Stimulated activated CD8-positive, alpha-beta memory T cell treated with anti-CD3 and anti-CD28 coated beads, Interleukin-15, amount 100 ng/mL, for 24 hours (primary cell): ENCODE measurements around the gene GOLGA8B.
"Not testable (repeated sequence)": the region's sequence is repeated elsewhere in the genome, so short reads cannot be mapped to it uniquely, and the experiment has no call there.

Experiments
- DNase-seq: peaks from one replicate; pipeline ENCODE4 v3.0.0-alpha.2; 2020; ENCODE audit warnings: low read depth

The GOLGA8B gene

DNA sequence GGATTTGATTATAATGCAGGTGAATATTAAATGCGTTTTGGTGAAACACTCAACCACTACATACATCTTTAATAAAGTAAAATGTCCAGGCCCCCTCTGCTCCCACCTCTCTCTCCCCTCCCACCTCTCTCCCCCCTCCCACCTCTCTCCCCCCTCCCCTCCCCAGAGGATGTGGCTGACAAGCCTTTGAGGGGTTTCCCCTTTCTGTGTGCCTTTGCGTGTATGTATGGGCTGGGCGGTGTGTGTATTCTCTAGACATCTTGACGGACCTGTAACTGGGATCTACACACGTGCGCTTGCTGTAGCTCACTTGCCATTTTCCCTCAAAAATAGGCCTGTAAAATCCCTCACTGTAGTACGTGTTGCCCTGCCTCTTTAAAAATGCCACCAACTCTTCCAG, 28.3 kb downstream of the GOLGA8B start:
- not testable (repeated sequence) for DNase-seq

DNA sequence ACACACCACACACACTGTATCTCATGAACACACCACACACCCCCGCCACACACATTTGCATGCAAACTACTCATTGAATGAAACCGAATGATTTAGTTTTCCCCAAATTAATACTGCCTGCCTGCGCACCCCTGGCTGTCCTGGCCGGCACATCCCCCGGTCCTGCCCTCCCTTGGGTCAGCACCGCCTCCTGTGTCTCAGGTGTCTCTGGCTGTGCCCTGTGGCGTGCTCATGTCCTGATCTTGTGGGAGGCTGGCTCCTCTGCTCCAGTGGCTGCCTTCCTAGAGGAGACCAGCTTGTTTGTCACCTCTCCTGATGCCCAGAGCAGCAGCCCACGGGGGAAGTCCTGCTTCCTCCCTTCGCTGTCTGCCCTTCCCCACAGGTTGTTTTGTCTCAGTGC, 28.7 kb downstream of the GOLGA8B start:
- DNase-seq, result not testable (repeated sequence)

DNA sequence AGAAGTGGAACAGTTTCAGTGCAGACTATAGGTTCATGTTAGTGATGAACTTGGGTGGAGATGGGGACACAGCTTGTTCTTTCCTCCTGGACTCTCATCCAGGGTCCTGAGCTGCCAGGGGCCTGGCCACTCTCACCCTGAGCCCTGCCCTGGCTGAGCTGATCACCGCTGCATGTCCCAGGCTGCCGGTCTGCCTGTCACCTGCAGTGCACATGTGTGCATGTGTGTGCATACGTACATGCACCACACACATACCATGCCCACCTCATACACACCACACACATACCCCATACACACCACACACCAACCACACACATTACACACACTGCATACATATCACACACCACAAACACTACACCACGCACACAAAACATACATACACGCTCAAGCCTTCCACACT, 29.3 kb downstream of the GOLGA8B start:
- not testable (repeated sequence) for DNase-seq

DNA sequence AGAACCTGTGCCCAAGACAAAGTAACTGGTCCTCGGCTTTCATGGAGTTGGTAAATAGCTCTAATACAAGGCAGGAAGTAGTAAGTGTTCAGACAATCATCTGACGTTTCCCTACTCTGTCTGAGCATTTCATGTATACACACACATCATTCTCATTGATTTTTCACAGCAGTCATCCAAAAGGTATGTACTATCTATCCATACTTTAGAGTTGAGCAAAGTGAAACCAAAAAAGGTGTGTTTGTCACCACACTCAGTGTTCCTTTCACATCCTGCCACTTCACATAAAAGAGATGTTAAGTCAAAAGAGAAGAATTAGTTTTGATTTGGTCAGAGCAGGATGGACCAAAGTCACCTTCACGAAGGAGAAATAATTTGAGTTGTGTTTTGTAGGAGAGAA, 33.3 kb downstream of the GOLGA8B start:
- not testable (repeated sequence) for DNase-seq

DNA sequence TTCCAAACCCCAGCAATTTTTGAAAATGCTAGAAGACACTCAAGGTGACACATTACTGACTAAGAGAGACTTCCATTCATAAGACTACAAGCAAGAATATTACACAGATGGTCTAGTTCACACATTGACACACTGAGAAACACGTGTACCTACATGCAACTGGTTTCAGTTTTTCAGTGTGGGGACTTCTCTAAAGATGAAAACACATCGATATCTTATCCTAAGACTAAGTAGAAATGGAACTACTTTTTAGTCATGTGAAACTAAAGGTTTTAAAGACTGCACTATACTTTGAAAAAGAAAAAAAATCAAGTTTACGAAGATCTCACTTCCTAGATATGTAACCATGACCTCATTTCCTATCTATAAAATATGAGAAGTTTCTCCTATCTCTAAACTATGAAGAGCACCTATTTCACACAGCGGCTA, 34.1 kb downstream of the GOLGA8B start:
- not testable (repeated sequence) for DNase-seq

DNA sequence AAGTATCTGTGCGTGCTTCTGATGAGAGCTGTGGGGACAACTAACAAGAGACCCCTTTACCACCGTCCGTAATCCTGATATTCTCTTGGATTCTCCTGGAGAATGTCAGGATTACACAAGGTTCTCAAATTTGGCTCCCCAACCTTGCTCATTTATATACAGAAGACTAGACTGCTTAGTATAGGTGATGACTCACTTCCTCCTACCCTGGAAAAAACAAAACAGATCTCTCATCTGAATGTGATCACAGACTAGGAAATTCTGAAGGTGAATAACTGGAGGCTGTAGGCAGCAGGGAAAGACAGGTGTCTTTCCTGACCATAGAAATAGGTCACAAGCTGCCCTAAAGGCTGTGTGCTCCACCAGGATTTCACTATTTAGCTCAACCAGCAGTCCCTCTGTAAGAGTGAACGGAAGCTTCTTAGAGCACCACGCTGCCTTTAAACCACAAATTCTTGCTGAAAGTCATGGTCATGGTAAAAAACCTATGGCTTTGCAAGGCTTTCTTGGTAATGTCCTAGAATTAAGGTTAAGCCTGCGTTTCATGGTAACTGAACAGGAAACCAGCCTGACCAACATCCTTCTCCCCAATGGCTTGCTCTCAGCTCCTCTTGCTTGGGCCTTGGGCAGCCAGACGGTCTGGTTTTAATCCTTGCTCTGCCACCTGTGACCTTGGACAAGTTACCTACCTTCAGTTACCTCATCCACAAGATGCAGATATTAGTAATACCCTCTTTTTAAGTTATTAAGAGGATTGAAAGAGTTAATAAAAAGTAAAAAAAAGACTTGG, 39.4 kb downstream of the GOLGA8B start:
- not testable (repeated sequence) for DNase-seq

DNA sequence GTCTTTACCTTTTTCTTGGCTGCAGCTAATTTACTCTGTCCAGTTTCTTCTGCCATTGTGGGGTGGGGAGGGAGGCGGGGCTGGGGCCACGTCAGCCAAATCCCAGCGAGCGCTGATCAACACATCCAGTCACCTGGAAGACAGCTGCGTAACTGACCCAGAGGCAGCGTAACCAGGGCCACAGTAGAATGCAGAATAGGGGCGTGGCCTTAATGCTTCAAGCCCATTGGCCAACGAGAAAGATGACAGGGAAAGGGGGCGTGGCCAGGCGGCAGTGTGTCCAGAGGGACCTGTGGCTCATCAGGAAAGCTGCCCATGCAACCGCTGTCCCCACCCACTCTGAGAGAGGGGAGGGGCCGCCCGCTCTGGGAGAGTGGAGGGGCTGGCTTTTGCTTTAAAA, 47.6 kb downstream of the GOLGA8B start:
- not testable (repeated sequence) for DNase-seq
